Neural crest cell (in vitro differentiated cells): Measurements from ENCODE around the gene DEPP1. TPM values are rescaled to one million over a fixed set of nuclear protein-coding genes. Genes with fewer than 3 reads are reported as not detected.

Source experiments
- DNase-seq: peaks from one replicate; pipeline ENCODE4 v3.0.0; 2021; ENCODE audit warnings: low read depth, mixed read lengths, low spot score
- H3K27ac Mint-ChIP-seq: one replicate; pipeline ENCODE4 v1.8.0; 2021; ENCODE audit warnings: mild to moderate bottlenecking, mixed read lengths; ENCODE audit not compliant: unreplicated experiment
- H3K27me3 Mint-ChIP-seq: 2 replicates; pipeline ENCODE4 v1.8.0; 2021; ENCODE audit warnings: low read depth, mild to moderate bottlenecking, mixed read lengths
- H3K36me3 Mint-ChIP-seq: 2 replicates; pipeline ENCODE4 v1.8.0; 2021; ENCODE audit warnings: low read depth, mild to moderate bottlenecking, mixed read lengths
- H3K4me1 Mint-ChIP-seq: 2 replicates; pipeline ENCODE4 v1.8.0; 2021; ENCODE audit warnings: mixed read lengths
- H3K4me3 Mint-ChIP-seq: one replicate; pipeline ENCODE4 v1.8.0; 2021; ENCODE audit warnings: mild to moderate bottlenecking, mixed read lengths
- H3K9me3 Mint-ChIP-seq: 2 replicates; pipeline ENCODE4 v1.8.0; 2021; ENCODE audit warnings: mixed read lengths
- total RNA-seq: library from RNA; stranded (reverse); gene quantifications from 2 replicates; pipeline ENCODE4 v1.2.1, GENCODE V29; 2021
- TF ChIP-seq, protein P1 (sequence below): fragments of 200-600 bp; sonication (generic); conservative IDR thresholded peaks from 2 replicates; pipeline ENCODE4 v1.5.0; 2021; ENCODE audit warnings: antibody characterized with exemption, mild to moderate bottlenecking

Gene DEPP1
- total RNA-seq, 1 donor from 2014 or later, result 1.1 TPM

DNA sequence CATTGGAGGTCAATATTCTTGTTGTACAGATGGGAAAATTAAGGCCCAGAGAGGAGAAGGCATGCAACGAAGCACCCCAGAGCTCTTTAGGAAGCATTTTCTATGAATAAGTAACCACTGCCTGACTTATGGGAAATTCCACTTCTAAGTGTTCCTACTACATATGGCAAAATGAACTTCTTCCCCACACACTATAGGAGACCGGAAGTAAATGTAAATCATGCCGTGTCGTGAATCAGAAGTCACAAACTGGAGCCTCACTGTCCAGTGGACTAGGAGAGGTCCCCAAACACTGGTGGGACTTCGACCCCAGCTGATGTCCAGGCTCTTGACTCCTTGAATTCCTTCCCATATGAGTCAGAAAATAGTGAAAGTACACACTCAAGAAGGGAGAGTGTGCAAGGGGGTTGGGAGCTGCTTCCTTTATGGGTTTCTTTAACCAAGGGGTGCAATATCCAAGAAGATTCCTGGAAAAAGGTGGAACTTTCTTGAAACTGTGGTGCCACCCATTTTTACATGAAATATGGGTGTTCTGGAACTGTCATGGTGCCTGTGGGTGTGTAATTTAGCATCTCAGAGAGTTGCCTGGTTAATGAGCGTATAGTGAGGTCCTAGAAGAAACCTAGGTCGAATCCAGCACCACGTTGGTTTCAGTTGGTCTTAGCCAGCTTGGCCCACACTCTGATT lies 12.3 kb downstream of the DEPP1 start:
- Mint-ChIP-seq H3K27ac (no peak overlapping the region), H3K27me3 (no peaks in the 10 kb centered on the region), H3K9me3 (no peaks in the 10 kb centered on the region), H3K4me1 (peaks cover 74% of the 10 kb centered on the region), H3K36me3 (peaks cover 5% of the 10 kb centered on the region), H3K4me3 (peak overlapping the region; percentile 39)
- no peak for DNase-seq
- TF ChIP-seq, protein P1, sequence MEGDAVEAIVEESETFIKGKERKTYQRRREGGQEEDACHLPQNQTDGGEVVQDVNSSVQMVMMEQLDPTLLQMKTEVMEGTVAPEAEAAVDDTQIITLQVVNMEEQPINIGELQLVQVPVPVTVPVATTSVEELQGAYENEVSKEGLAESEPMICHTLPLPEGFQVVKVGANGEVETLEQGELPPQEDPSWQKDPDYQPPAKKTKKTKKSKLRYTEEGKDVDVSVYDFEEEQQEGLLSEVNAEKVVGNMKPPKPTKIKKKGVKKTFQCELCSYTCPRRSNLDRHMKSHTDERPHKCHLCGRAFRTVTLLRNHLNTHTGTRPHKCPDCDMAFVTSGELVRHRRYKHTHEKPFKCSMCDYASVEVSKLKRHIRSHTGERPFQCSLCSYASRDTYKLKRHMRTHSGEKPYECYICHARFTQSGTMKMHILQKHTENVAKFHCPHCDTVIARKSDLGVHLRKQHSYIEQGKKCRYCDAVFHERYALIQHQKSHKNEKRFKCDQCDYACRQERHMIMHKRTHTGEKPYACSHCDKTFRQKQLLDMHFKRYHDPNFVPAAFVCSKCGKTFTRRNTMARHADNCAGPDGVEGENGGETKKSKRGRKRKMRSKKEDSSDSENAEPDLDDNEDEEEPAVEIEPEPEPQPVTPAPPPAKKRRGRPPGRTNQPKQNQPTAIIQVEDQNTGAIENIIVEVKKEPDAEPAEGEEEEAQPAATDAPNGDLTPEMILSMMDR, result no peak

DNA sequence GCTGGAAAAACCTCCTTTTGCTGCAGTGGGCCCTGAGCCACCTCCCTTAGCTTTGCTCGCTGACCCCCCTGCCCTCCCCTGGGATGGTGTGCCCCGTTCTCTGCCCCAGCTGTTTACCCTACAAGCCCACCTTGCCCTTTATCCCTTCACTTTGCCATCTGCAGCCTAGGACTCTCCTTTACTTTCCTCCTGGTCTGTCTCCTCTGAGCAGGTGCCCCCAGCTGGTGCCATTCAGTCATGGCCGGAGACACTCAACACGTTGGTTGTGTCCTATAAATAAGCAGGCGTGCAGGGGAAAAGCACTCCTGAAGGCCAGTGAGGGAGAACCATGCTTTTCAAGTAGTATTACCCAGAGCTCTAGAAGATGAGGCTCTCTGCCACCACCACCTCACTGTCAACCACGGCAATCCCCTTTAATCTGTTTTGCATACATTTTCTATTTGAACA lies 12.9 kb downstream of the DEPP1 start:
- Mint-ChIP-seq H3K36me3 (peaks cover 2% of the 10 kb centered on the region), H3K9me3 (no peaks in the 10 kb centered on the region), H3K27ac (no peak overlapping the region), H3K4me1 (peaks cover 80% of the 10 kb centered on the region), H3K4me3 (peak overlapping the region; percentile 39), H3K27me3 (no peaks in the 10 kb centered on the region)
- DNase-seq, result no peak
- TF ChIP-seq, protein P1, result no peak

DNA sequence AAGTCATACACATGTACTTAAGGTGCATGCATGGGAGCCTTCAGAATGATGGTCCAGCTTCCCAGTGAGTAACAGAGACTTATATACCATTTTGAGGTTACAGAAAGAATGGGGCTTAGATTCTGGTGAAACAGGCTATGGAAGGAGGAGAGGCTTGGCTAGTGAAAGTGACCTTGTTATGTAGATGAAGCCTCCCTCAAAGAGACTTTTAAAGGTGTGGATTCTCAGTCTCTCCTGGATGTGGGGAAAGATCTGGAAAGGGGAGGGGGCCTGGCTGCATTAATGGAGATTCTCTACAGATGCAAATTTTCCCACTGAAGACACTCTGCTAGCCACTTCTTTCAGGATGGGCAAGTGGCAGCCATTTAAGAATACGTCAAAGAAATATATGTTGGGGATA lies 13.5 kb downstream of the DEPP1 start:
- Mint-ChIP-seq H3K27me3 (no peaks in the 10 kb centered on the region), H3K36me3 (no peaks in the 10 kb centered on the region), H3K9me3 (no peaks in the 10 kb centered on the region), H3K4me3 (peak overlapping the region; percentile 73), H3K27ac (peak overlapping the region; percentile 3), H3K4me1 (peaks cover 86% of the 10 kb centered on the region)
- TF ChIP-seq, protein P1, result no peak
- DNase-seq, result no peak

DNA sequence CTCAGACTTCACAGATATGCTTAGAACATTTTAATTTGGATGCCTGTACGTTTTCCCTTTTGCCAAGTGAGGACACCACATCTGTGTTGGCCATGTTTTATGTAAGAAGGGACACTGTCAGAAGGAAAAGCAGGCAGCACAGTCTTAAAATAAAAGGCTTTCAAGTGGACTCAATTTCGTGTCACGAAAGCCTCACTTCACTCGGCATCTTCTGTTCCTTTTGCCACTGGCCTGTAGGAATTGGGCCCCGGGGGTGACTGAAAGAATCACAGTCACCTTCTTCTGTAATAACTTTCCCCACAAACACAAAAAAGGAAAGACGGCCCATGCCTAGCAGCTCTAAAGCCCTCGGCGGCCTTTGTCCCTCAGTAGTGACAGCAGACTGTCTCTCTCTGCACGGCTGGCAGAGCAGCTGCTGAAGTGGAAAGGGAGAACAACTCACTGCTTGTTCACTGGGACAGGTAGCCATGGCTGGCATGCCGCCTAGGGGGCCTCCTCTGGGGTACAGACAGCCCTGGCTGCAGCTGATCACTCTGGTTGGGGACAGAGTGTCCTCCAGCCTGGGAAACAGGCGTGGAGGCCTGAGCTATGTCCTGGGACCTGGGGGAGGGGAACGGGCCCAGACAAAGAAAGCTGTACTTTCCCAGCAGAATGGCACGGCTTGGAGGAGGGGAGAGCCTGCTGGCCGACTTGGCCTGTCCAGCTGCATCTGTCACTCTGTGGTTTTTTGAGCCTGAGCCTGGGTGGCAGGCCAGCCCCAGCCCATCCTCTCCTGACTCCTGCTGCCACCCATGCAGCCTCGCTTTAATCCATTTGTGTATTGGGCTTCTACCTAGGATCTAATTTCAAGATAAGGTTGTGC lies 14.6 kb downstream of the DEPP1 start:
- H3K9me3 Mint-ChIP-seq, result no peaks in the 10 kb centered on the region
- no peaks in the 10 kb centered on the region for H3K36me3 Mint-ChIP-seq
- peaks cover 89% of the 10 kb centered on the region for H3K4me1 Mint-ChIP-seq
- peak overlapping the region; percentile 99 for H3K27ac Mint-ChIP-seq
- peak overlapping the region; percentile 73 for H3K4me3 Mint-ChIP-seq
- DNase-seq, result peak; percentile 67
- no peaks in the 10 kb centered on the region for H3K27me3 Mint-ChIP-seq
- TF ChIP-seq, protein P1, result peak; percentile 21

DNA sequence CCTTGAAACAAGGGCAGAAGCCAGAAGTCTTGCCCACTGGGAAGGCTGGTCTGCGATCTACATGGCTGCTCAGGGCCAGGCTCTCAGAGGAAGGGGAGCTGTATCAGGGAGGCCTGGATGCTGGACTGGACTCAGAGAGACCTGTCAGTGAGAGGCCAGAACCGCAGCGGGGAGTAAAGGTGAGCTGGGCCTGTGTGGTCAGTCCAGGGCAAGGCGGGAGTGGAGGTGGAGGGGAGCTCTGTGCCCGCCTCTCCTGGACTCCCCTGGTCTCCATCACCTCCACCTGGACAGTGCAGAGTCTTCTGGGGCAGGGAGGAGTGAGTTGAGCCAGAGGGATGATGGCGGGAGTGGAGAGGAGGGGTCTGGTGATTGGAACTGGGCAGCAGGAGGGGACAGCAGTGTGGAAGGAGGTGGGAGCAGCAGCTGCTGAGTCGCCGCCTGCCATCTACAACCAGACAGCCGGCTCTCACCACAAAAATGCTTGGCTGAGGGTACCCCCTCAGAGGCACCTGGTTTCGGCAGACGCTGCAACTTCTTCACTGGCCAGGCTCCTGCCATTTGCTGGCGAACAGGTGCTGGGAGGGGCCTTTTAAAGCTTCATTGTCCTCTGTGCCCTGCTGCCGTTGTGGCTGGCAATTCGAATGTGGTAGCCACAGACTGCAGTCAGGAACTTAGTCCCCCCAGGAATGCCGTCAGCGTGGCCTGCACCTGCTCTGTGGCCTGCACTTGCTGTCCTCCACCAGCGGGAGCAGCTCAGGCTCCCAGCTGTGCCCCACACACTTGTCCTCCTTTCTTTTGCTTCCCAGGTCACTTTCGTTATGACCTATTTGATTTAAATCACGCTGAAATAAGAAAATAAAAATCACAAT lies 15.5 kb downstream of the DEPP1 start:
- no peaks in the 10 kb centered on the region for H3K36me3 Mint-ChIP-seq
- no peaks in the 10 kb centered on the region for H3K27me3 Mint-ChIP-seq
- TF ChIP-seq, protein P1, result peak; percentile 51
- no peak for DNase-seq
- no peaks in the 10 kb centered on the region for H3K9me3 Mint-ChIP-seq
- H3K4me3 Mint-ChIP-seq, result peak overlapping the region; percentile 73
- peaks cover 90% of the 10 kb centered on the region for H3K4me1 Mint-ChIP-seq
- peak overlapping the region; percentile 99 for H3K27ac Mint-ChIP-seq
